HG03025 (cell line): ENCODE data around the gene ADORA3.

Experiments used
- ATAC-seq: cut with Tn5 transposase; IDR thresholded peaks from one replicate; pipeline ENCODE4 v1.9.1; 2021; ENCODE audit warnings: mild to moderate bottlenecking, moderate library complexity; ENCODE audit not compliant: unreplicated experiment, low FRiP score

The ADORA3 gene

GRCh38 chr1:111450185-111450584 lies 53.2 kb downstream of the ADORA3 start:
- ATAC-seq: no peak

GRCh38 chr1:111449703-111450017 lies 53.8 kb downstream of the ADORA3 start:
- no peak for ATAC-seq
